MM.1S (cell line): ENCODE data around the gene CHRND.

Source experiments
- DNase-seq: peaks from one replicate; pipeline ENCODE4 v3.0.0-alpha.2; 2015
- H2AFZ ChIP-seq: fragments of 300-600 bp; sonication (generic); 2 replicates; pipeline ENCODE4 v1.6.0; 2016; ENCODE audit warnings: antibody characterized with exemption, low read length
- H3F3A ChIP-seq: fragments of 300-600 bp; sonication (generic); 2 replicates; pipeline ENCODE4 v1.6.1; 2016; ENCODE audit warnings: mild to moderate bottlenecking, antibody characterized with exemption, low read length, moderate library complexity, mixed read lengths; ENCODE audit not compliant: insufficient read depth
- H3K27ac ChIP-seq: fragments of 300-600 bp; sonication (generic); 2 replicates; pipeline ENCODE4 v1.5.1; 2016; ENCODE audit warnings: mild to moderate bottlenecking, low read length
- H3K27me3 ChIP-seq: fragments of 300-600 bp; sonication (generic); replicated peaks from 2 replicates; pipeline ENCODE4 v1.6.0; 2016; ENCODE audit warnings: low read length; ENCODE audit not compliant: insufficient read depth
- H3K36me3 ChIP-seq: fragments of 300-600 bp; sonication (generic); replicated peaks from 2 replicates; pipeline ENCODE4 v1.6.1; 2016; ENCODE audit warnings: mild to moderate bottlenecking, low read length, mixed read lengths; ENCODE audit not compliant: insufficient read depth
- H3K4me1 ChIP-seq: fragments of 300-600 bp; sonication (generic); 2 replicates; pipeline ENCODE4 v1.6.1; 2016; ENCODE audit warnings: low read length, mixed read lengths
- H3K4me2 ChIP-seq: fragments of 300-600 bp; sonication (generic); 2 replicates; pipeline ENCODE4 v1.6.0; 2016; ENCODE audit warnings: low read depth, low read length
- H3K4me3 ChIP-seq: fragments of 300-600 bp; sonication (generic); 2 replicates; pipeline ENCODE4 v1.5.1; 2016; ENCODE audit warnings: low read length, mixed read lengths
- H3K79me2 ChIP-seq: fragments of 300-600 bp; sonication (generic); 2 replicates; pipeline ENCODE4 v1.6.1; 2016; ENCODE audit warnings: mixed run types, low read length, mixed read lengths
- H3K9ac ChIP-seq: fragments of 300-600 bp; sonication (generic); 2 replicates; pipeline ENCODE4 v1.6.1; 2016; ENCODE audit warnings: low read length, mixed read lengths
- H3K9me2 ChIP-seq: fragments of 300-600 bp; sonication (generic); replicated peaks from 2 replicates; pipeline ENCODE4 v1.6.1; 2016; ENCODE audit warnings: mild to moderate bottlenecking, low read length, mixed read lengths; ENCODE audit not compliant: insufficient read depth
- H3K9me3 ChIP-seq: fragments of 300-600 bp; sonication (generic); replicated peaks from 2 replicates; pipeline ENCODE4 v1.6.1; 2016; ENCODE audit warnings: mild to moderate bottlenecking, low read length, mixed read lengths; ENCODE audit not compliant: insufficient read depth
- H4K20me1 ChIP-seq: fragments of 300-600 bp; sonication (generic); 2 replicates; pipeline ENCODE4 v1.6.1; 2016; ENCODE audit warnings: mild to moderate bottlenecking, low read length, moderate library complexity, mixed read lengths; ENCODE audit not compliant: insufficient read depth
- EZH2 ChIP-seq: fragments of 300-600 bp; sonication (generic); optimal IDR thresholded peaks from 2 replicates; pipeline ENCODE3; 2017; ENCODE audit warnings: low read depth, mild to moderate bottlenecking, antibody characterized with exemption, low read length, mixed read lengths
- EZH2phosphoT487 ChIP-seq: fragments of 300-600 bp; sonication (generic); IDR thresholded peaks from 2 replicates; pipeline ENCODE4 v1.6.1; 2018; ENCODE audit warnings: antibody characterized with exemption, low read length
- TF ChIP-seq, protein P1 (sequence below): fragments of 300-600 bp; sonication (generic); IDR thresholded peaks from 2 replicates; pipeline ENCODE4 v1.5.1; 2016; ENCODE audit warnings: antibody characterized with exemption, low read length, mixed read lengths

Gene CHRND

DNA sequence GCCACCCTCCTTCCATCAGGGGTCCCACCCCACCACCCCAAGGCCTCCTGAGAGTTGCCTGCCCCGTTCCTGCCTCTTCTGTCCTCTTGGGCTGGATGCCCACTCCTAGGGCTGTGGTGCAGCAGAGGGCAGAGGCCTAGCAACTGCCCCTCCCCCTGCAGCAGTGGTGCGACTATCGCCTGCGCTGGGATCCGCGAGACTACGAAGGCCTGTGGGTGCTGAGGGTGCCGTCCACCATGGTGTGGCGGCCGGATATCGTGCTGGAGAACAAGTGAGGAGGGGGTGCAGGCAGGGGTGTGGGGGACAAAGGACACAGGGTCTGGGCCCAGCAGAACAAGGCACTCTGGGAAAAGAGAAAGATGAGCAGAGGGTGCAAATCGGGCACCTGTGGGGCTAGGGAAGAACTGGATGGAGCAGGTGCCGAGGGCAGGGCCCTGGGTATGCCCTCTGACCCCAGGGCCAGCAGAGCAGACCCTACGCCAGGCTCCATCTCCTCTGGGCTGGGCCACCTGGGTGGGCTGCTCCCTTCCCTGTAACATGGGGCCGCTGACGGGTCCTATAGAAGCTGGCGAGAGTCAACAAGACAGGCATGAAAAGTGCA lies 14.6 kb downstream of the CHRND start:
- no peak overlapping the region for H3K9ac ChIP-seq
- H3K9me2 ChIP-seq: no peaks in the 10 kb centered on the region
- TF ChIP-seq, protein P1, sequence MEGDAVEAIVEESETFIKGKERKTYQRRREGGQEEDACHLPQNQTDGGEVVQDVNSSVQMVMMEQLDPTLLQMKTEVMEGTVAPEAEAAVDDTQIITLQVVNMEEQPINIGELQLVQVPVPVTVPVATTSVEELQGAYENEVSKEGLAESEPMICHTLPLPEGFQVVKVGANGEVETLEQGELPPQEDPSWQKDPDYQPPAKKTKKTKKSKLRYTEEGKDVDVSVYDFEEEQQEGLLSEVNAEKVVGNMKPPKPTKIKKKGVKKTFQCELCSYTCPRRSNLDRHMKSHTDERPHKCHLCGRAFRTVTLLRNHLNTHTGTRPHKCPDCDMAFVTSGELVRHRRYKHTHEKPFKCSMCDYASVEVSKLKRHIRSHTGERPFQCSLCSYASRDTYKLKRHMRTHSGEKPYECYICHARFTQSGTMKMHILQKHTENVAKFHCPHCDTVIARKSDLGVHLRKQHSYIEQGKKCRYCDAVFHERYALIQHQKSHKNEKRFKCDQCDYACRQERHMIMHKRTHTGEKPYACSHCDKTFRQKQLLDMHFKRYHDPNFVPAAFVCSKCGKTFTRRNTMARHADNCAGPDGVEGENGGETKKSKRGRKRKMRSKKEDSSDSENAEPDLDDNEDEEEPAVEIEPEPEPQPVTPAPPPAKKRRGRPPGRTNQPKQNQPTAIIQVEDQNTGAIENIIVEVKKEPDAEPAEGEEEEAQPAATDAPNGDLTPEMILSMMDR: no peak
- TF ChIP-seq EZH2phosphoT487 (no peak), EZH2 (no peak)
- no peaks in the 10 kb centered on the region for H3K79me2 ChIP-seq
- no peaks in the 10 kb centered on the region for H3K36me3 ChIP-seq
- no peak for DNase-seq
- H2AFZ ChIP-seq: no peak overlapping the region
- H3K4me1 ChIP-seq: no peaks in the 10 kb centered on the region
- H3K4me2 ChIP-seq: no peak overlapping the region
- H3K27ac ChIP-seq: no peak overlapping the region
- peaks cover 5% of the 10 kb centered on the region; the same call in 1 of the 2 replicates for H3K27me3 ChIP-seq
- H3K9me3 ChIP-seq: no peaks in the 10 kb centered on the region
- no peaks in the 10 kb centered on the region for H3F3A ChIP-seq
- no peak overlapping the region for H3K4me3 ChIP-seq
- no peaks in the 10 kb centered on the region for H4K20me1 ChIP-seq

DNA sequence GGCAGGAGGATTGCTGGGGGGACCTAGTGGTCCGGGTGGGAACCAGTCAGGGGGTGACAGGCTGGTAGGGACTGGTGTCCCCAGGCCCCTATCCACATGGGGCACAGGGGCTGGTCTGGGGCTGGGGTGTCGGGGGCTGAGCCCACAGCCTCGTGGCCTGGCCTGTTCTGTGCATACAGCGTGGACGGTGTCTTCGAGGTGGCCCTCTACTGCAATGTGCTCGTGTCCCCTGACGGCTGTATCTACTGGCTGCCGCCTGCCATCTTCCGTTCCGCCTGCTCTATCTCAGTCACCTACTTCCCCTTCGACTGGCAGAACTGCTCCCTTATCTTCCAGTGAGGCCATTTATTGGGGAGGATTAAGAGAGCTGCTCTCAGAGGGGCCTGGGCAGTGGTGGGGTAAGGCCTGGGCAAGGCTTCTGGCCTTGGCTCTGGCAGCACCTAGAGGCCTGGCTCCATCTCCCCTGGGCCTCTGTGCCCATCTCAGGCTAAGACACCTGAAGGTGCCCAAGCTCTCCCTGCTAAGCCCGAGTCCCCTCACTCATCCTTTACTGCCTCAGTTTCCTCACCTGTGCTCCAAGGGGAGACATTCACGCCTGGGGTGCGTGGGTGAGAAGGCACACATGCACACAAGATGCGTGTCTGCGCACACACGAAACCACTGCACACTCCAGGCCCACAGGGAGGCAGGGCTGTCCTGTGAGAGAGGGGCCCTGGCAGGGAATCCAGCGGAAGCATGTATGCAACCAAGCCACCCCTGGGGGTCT lies 15.4 kb downstream of the CHRND start:
- Histone ChIP-seq H3K36me3 (no peaks in the 10 kb centered on the region), H4K20me1 (no peaks in the 10 kb centered on the region), H3K4me3 (no peak overlapping the region), H3K9ac (no peak overlapping the region), H3K27me3 (peaks cover 5% of the 10 kb centered on the region; the same call in 1 of the 2 replicates), H3F3A (no peaks in the 10 kb centered on the region), H3K9me2 (no peaks in the 10 kb centered on the region), H3K4me1 (no peaks in the 10 kb centered on the region), H3K79me2 (no peaks in the 10 kb centered on the region), H2AFZ (no peak overlapping the region), H3K4me2 (no peak overlapping the region), H3K9me3 (no peaks in the 10 kb centered on the region), H3K27ac (no peak overlapping the region)
- TF ChIP-seq EZH2 (no peak), EZH2phosphoT487 (no peak)
- TF ChIP-seq, protein P1: no peak
- DNase-seq: no peak

DNA sequence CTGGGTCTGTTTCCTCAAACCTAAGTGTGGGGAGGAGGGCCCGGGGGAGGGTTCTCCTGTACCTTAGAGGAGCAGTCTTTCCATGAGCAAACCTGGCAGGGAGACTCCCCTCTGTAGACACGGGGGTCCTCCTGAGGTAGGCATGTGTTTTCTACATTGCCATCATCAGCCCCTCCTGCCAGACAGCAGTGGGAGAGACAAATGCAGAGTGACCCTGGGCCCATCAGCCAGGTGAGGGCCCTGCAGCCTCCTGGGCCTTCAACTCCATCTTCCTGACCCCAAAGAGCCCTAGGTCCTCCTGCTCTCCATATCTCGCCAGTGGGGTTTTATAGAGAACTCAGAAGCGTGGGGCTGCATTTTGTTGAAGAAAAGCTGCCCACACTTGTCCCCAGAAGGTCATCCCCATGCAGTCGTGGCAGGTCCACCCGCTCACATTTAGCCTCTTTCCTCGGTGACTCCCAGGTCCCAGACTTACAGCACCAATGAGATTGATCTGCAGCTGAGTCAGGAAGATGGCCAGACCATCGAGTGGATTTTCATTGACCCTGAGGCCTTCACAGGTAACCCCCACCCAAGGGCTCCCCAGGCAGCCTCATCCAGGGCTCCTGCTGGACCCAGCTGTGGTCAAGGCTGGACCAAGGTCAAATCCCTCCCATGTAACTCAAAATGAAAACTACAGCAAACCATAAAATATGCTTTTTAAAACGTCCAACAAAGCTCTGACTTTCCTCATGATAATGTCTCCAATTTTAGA lies 16.2 kb downstream of the CHRND start:
- Histone ChIP-seq H3K4me2 (no peak overlapping the region), H3K9me3 (no peaks in the 10 kb centered on the region), H3K79me2 (no peaks in the 10 kb centered on the region), H3K4me1 (no peaks in the 10 kb centered on the region), H4K20me1 (no peaks in the 10 kb centered on the region), H3K27ac (no peak overlapping the region), H2AFZ (no peak overlapping the region), H3K9ac (no peak overlapping the region), H3K4me3 (no peak overlapping the region), H3K36me3 (no peaks in the 10 kb centered on the region), H3F3A (no peaks in the 10 kb centered on the region), H3K9me2 (no peaks in the 10 kb centered on the region), H3K27me3 (peaks cover 5% of the 10 kb centered on the region; the same call in 1 of the 2 replicates)
- no peak for TF ChIP-seq EZH2
- no peak for TF ChIP-seq EZH2phosphoT487
- TF ChIP-seq, protein P1: no peak
- no peak for DNase-seq
